A549 treated with ZK216348 at 1 μM for 4 hours (cell line): Measurements from ENCODE around the gene SSC4D. TPM values are rescaled to one million over a fixed set of nuclear protein-coding genes. Genes with fewer than 3 reads are reported as not detected.

Source experiments
- total RNA-seq: library from RNA; stranded (reverse); fragments of 200-300 nt; extraction: Qiagen RNA extraction; gene quantifications from 5 replicates; pipeline ENCODE4 v1.2.3, GENCODE V29; 2022; ENCODE audit warnings: low read depth

Gene SSC4D
- 0.92 to 2.2 TPM (median 1.0 TPM) in 5 replicates for total RNA-seq

DNA sequence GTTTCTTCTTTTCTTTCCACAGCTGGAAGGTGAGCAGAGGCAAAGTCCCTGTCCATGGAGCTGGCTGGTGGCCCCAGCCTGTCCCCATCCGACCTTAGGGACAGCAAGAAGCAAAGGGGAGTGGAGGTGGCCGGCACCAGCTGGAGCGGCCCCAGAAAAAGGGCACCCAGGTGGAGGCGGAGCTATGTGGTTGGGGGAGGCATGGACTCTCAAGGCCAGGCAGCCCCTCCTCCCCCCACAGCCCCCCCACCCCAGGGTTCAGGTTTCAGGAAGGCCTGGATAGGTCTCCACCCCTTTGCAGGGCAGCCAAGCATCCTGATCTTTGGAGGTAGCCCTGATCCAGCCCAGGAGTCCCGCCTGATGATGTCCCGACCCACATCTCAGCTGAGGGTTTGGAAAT is at the start of gene SSC4D:
Gene SSC4D, minus strand, starts transcription at position 161 of the 400 bp plus-strand sequence. CDS start 5,258 bp downstream, outside the sequence.

DNA sequence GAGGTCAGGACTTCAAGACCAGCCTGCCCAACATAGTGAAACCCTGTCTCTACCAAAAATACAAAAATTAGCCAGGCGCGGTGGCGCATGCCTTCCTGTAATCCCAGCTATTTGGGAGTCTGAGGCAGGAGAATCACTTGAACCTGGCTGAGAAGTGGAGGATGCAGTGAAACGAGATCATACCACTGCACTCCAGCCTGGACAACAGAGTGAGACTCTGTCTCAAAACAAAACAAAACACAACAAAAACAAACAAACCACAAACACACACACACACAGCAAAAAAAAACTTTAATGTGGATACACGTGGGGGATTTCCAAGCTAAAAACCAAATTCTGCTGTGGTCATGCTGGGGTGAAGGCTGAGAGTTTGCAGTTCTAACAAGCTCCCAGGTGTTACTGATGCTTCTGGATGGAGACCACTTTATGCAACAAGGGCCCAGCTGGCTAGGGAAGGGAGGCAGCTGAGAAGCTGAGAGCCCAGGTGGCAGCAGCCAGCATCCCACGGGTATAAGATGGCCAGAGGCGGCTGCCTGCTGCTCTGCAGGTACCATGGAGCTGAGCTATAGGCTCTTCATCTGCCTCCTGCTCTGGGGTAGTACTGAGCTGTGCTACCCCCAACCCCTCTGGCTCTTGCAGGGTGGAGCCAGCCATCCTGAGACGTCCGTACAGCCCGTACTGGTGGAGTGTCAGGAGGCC is 15.1 kb upstream of the SSC4D start, which contains the start of gene ZP3:
Gene ZP3, plus strand, starts transcription at position 538 of the 699 bp plus-strand sequence. Its CDS starts 15 bp downstream, at position 553.

DNA sequence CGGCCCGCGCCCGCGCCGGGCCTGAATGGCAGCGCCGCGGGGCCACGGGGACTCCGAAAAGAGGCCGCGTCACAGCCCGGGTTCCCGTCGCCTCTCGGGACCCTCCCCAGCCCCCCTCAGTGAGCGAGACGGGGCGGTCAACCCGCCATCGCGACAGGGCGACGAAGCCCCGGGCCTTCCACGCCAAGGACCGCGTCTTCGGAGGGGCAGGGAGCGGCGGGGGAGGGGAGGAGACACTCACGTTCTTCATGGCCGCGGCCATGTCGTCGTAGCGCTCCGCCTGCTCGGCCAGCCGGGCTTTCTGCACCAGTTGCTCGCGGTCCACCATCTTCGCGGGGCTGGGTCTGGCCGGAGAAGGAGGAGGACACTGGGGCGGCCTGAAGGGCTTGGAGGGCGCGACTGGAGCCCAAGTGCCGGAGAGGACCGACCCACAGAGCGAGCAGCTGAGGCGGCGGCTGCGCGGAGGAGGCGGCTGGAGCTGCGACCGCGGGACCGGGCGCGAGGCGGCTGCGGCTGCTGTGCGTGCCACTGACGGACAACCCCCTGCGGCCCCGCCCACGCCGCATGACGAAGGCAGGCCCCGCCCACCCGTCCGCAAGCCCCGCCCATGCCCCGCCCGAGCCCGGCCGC is 50.9 kb downstream of the SSC4D start, which contains the start of gene YWHAG:
Gene YWHAG, minus strand, starts transcription at position 511 of the 630 bp plus-strand sequence. Its CDS starts 183 bp downstream, at position 328.

Other genes with a start within 250 kb of the SSC4D start
- 5.8 to 11.6 TPM (median 10.0 TPM) in 5 replicates for gene SRRM3, start 207.8 kb downstream of the SSC4D start, total RNA-seq
- gene HSPB1, start 107.0 kb downstream of the SSC4D start, total RNA-seq: 686 to 1,427 TPM (median 1,208 TPM) in 5 replicates
- gene YWHAG, start 50.7 kb downstream of the SSC4D start, total RNA-seq: 170 to 261 TPM (median 253 TPM) in 5 replicates
- 13.1 to 23.3 TPM (median 18.2 TPM) in 5 replicates for gene ZP3, start 15.3 kb upstream of the SSC4D start, total RNA-seq
- 22.2 to 43.7 TPM (median 36.2 TPM) in 5 replicates for gene DTX2, start 52.0 kb upstream of the SSC4D start, total RNA-seq
- gene UPK3B, start 100.9 kb upstream of the SSC4D start, total RNA-seq: 8.1 to 18.7 TPM (median 17.6 TPM) in 5 replicates
- gene SPDYE16, start 133.6 kb upstream of the SSC4D start, total RNA-seq: not detected in 5 replicates
- gene POMZP3, start 217.6 kb upstream of the SSC4D start, total RNA-seq: 22.9 to 25.4 TPM (median 24.8 TPM) in 5 replicates